PC-3 (cell line): ENCODE measurements around the gene URM1. TPM values are rescaled to one million over a fixed set of nuclear protein-coding genes. Genes with fewer than 3 reads are reported as not detected.
"Not testable (repeated sequence)": the region's sequence is repeated elsewhere in the genome, so short reads cannot be mapped to it uniquely, and the experiment has no call there.

Source experiments
- ATAC-seq: fragments of 200-7000 bp; cut with Tn5 transposase; 2 replicates; pipeline ENCODE4 v1.9.1; 2020; ENCODE audit warnings: mild to moderate bottlenecking, moderate library complexity
- BruUV-seq: library from RNA; stranded (reverse); fragments of 400-500 nt; replicated peaks from 2 replicates; lab custom pipeline; 2021; lab: Mats Ljungman, UMichigan
- CTCF ChIA-PET: fragments of 300-600 bp; sonication (Branson Sonifier 250); formaldehyde crosslinking; loops from one replicate; lab custom pipeline; 2022; ENCODE audit warnings: antibody characterized with exemption; lab: Charles Lee
- POLR2A ChIA-PET: fragments of 300-600 bp; sonication (Branson Sonifier 250); formaldehyde crosslinking; loops from one replicate; lab custom pipeline; 2022; ENCODE audit warnings: antibody characterized with exemption; ENCODE audit not compliant: unreplicated experiment; lab: Charles Lee
- DNase-seq: peaks from one replicate; pipeline ENCODE4 v3.0.0-alpha.2; 2015
- H2AFZ ChIP-seq: fragments of 300-600 bp; sonication (generic); 2 replicates; pipeline ENCODE4 v1.6.0; 2016; ENCODE audit warnings: antibody characterized with exemption, low read length
- H3F3A ChIP-seq: fragments of 300-600 bp; sonication (generic); one replicate; pipeline ENCODE4 v1.6.0; 2017; ENCODE audit warnings: antibody characterized with exemption, low read length, control low read depth, mild to moderate bottlenecking; ENCODE audit not compliant: unreplicated experiment
- H3K27ac ChIP-seq: fragments of 300-600 bp; sonication (generic); 2 replicates; pipeline ENCODE4 v1.5.1; 2016; ENCODE audit warnings: mild to moderate bottlenecking, low read length
- H3K27me3 ChIP-seq: fragments of 300-600 bp; sonication (generic); 2 replicates; pipeline ENCODE4 v1.6.1; 2016; ENCODE audit warnings: low read length, mixed read lengths
- H3K36me3 ChIP-seq: fragments of 300-600 bp; sonication (generic); 2 replicates; pipeline ENCODE4 v1.6.1; 2016; ENCODE audit warnings: low read depth, mixed run types, low read length, mixed read lengths
- H3K4me1 ChIP-seq: fragments of 300-600 bp; sonication (generic); 2 replicates; pipeline ENCODE4 v1.5.1; 2016; ENCODE audit warnings: low read length; ENCODE audit not compliant: insufficient read depth
- H3K4me2 ChIP-seq: fragments of 300-600 bp; sonication (generic); 2 replicates; pipeline ENCODE4 v1.6.0; 2016; ENCODE audit warnings: low read length
- H3K4me3 ChIP-seq: fragments of 300-600 bp; sonication (generic); 2 replicates; pipeline ENCODE4 v1.5.1; 2016; ENCODE audit warnings: mild to moderate bottlenecking, low read length, mixed read lengths
- H3K79me2 ChIP-seq: fragments of 300-600 bp; sonication (generic); 2 replicates; pipeline ENCODE4 v1.6.1; 2017; ENCODE audit warnings: low read length, mixed read lengths
- H3K9ac ChIP-seq: fragments of 300-600 bp; sonication (generic); 2 replicates; pipeline ENCODE4 v1.6.0; 2016; ENCODE audit warnings: mild to moderate bottlenecking, low read length
- H3K9me2 ChIP-seq: fragments of 300-600 bp; sonication (generic); replicated peaks from 2 replicates; pipeline ENCODE4 v1.6.1; 2016; ENCODE audit warnings: mixed run types, low read length, mixed read lengths
- H3K9me3 ChIP-seq: fragments of 300-600 bp; sonication (generic); 2 replicates; pipeline ENCODE4 v1.6.1; 2016; ENCODE audit warnings: low read length, mixed read lengths
- H4K20me1 ChIP-seq: fragments of 300-600 bp; sonication (generic); 2 replicates; pipeline ENCODE4 v1.6.1; 2016; ENCODE audit warnings: low read length, mixed read lengths
- EZH2 ChIP-seq: fragments of 300-600 bp; sonication (generic); IDR thresholded peaks from one replicate; pipeline ENCODE4 v1.6.1; 2017; ENCODE audit warnings: antibody characterized with exemption, mild to moderate bottlenecking, low read length; ENCODE audit not compliant: unreplicated experiment
- EZH2phosphoT487 ChIP-seq: fragments of 300-600 bp; sonication (generic); IDR thresholded peaks from 2 replicates; pipeline ENCODE4 v1.6.1; 2018; ENCODE audit warnings: mild to moderate bottlenecking, antibody characterized with exemption, low read length, borderline replicate concordance
- intact Hi-C: fragments of 100-400 bp; cut with micrococcal nuclease; formaldehyde crosslinking; loops from 2 replicates; pipeline ENCODE4 v1.9.0; 2023
- total RNA-seq: library from RNA; depleted of rRNA; stranded (reverse); fragments of >200 nt; gene quantifications from 2 replicates; pipeline ENCODE4 v1.2.3, GENCODE V29; 2014
- TF ChIP-seq, protein P1 (sequence below): fragments of 300-600 bp; sonication (generic); conservative IDR thresholded peaks from 2 replicates; pipeline ENCODE4 v1.5.1; 2017; ENCODE audit warnings: antibody characterized with exemption, low read depth, mild to moderate bottlenecking, low read length

The URM1 gene
- total RNA-seq, 1 experiment from 2014 or later = 29.1 TPM

DNA sequence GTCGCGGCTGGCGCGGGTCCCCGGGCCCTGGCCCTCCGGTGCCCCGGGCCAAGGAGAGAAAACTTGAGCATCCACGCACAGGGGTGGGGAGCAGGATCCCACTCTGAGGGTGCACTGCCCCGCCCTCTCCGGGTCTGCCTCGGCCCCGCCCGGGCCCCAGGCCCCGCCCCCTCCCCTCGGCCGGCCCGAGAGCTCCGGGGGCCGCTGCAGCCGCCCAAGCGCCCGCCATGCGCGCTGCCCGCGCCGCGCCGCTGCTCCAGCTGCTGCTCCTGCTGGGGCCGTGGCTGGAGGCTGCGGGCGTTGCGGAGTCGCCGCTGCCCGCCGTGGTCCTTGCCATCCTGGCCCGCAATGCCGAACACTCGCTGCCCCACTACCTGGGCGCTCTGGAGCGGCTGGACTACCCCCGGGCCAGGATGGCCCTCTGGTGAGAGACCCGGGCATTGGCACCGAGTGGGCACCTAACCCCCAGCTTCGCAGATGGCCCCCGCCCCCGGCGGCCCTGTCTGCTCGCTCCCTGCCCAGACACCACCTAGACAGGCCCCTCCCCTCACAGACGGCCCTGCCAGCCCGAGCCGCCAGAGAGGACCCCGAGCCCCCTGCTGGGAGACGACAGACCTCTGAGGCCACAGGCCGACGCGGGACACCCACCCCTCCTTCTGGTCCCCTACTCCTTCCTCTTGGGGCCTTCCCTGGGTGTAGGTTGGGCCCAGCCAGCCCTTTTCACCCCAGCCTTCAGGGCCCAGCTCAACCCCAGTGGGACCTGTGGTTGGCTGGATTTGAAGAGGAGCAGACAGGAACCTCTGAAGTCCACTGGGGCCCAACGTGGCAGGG lies 49.7 kb downstream of the URM1 start, which contains the start of gene CERCAM:
CERCAM (plus strand) TSS at position 207 of the 831 bp plus-strand sequence; CDS start at position 228, 21 bp downstream.
- H3K9ac ChIP-seq = peak within 1 kb of the TSS; percentile 57
- DNase-seq = peak; percentile 36
- BruUV-seq = no TSS peak

DNA sequence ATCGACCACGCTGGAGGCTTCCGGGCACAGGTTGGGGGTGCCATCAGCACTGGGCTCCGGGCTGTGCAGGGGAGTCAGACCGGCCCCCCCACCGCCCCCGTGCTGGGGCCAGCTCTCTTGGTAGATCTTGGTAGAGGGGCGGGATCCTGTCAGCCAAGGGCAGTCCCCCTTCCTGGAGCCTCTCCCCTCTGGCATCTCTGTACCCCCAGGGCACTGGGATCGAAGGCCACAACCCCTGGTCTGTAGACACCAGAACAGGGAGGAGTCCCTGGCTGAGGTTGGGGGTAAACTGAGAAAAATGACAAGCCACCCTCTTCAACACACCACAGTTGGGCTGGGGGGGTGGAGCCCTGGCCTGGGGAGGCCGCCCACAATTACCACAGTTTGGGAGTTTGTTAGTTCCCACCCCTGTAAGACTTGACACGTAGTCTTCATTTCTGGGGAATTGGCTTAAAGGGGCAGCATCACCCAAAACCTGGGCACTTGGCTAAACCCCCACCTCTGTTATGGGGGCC lies 50.4 kb downstream of the URM1 start:
- Histone ChIP-seq H3F3A (no peaks in the 10 kb centered on the region), H3K36me3 (no peaks in the 10 kb centered on the region; the same call in 1 of the 2 replicates), H3K9me3 (no peaks in the 10 kb centered on the region), H3K79me2 (no peaks in the 10 kb centered on the region), H4K20me1 (no peaks in the 10 kb centered on the region), H3K27me3 (no peaks in the 10 kb centered on the region), H2AFZ (no peak overlapping the region), H3K9ac (peak overlapping the region; percentile 57; the same call in 1 of the 2 replicates), H3K27ac (no peak overlapping the region), H3K4me2 (peak overlapping the region; percentile 94), H3K9me2 (no peaks in the 10 kb centered on the region), H3K4me3 (peak overlapping the region; percentile 86), H3K4me1 (peaks cover 10% of the 10 kb centered on the region)
- no peak for DNase-seq
- intact Hi-C loops = no loop called here
- ChIA-PET CTCF (interaction anchor here (0.6 to 1.2 kb wide), 2 partner anchors 12 to 34 kb away, joined by 3 to 6 read pairs; partner anchors contain the start of gene ODF2), POLR2A (no interaction called here)
- no TSS peak for BruUV-seq
- no peak for ATAC-seq
- TF ChIP-seq, protein P1, sequence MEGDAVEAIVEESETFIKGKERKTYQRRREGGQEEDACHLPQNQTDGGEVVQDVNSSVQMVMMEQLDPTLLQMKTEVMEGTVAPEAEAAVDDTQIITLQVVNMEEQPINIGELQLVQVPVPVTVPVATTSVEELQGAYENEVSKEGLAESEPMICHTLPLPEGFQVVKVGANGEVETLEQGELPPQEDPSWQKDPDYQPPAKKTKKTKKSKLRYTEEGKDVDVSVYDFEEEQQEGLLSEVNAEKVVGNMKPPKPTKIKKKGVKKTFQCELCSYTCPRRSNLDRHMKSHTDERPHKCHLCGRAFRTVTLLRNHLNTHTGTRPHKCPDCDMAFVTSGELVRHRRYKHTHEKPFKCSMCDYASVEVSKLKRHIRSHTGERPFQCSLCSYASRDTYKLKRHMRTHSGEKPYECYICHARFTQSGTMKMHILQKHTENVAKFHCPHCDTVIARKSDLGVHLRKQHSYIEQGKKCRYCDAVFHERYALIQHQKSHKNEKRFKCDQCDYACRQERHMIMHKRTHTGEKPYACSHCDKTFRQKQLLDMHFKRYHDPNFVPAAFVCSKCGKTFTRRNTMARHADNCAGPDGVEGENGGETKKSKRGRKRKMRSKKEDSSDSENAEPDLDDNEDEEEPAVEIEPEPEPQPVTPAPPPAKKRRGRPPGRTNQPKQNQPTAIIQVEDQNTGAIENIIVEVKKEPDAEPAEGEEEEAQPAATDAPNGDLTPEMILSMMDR = no peak
- TF ChIP-seq EZH2phosphoT487 = no peak
- no peak for TF ChIP-seq EZH2

More for the DNA sequence above, 49.7 kb downstream of the URM1 start, which contains the start of gene CERCAM:
- Histone ChIP-seq H2AFZ (peak within 1 kb of the TSS; percentile 98), H3K36me3 (no peaks in the 10 kb centered on the region; the same call in 1 of the 2 replicates), H3K27ac (no peak within 1 kb of the TSS), H3K4me3 (peak within 1 kb of the TSS; percentile 86), H3K27me3 (no peaks in the 10 kb centered on the region), H3K9me3 (no peaks in the 10 kb centered on the region), H3K9me2 (no peaks in the 10 kb centered on the region), H3K4me1 (peaks cover 15% of the 10 kb centered on the region), H3F3A (no peaks in the 10 kb centered on the region), H3K79me2 (no peaks in the 10 kb centered on the region), H4K20me1 (no peaks in the 10 kb centered on the region), H3K4me2 (peak within 1 kb of the TSS; percentile 94)
- intact Hi-C loops = no loop called here
- no peak for TF ChIP-seq EZH2phosphoT487
- no peak for TF ChIP-seq EZH2
- TF ChIP-seq, protein P1 = no peak
- POLR2A ChIA-PET = no interaction called here
- peak; percentile 80 for ATAC-seq
- CTCF ChIA-PET = interaction anchor here (0.6 to 1.2 kb wide), 10 partner anchors 11 to 498 kb away, joined by 3 to 10 read pairs (median 6); partner anchors contain the start of gene ODF2

- H3K4me2 ChIP-seq, CTCF ChIA-PET, H4K20me1 ChIP-seq, intact Hi-C loops, H3K79me2 ChIP-seq, H2AFZ ChIP-seq, H3K27ac ChIP-seq, H3K9me3 ChIP-seq, DNase-seq, ATAC-seq, POLR2A ChIA-PET, H3K9me2 ChIP-seq, H3F3A ChIP-seq, H3K9ac ChIP-seq, H3K36me3 ChIP-seq, H3K4me3 ChIP-seq, H3K27me3 ChIP-seq, H3K4me1 ChIP-seq: not testable (repeated sequence)
- TSS peak; percentile 34 for BruUV-seq
Observed at GRCh38 chr9:128422022-128422782, 51.0 kb downstream of the URM1 start.
